Left forelimb (tissue), 1 donor: ENCODE measurements around the gene CFH.
"Not testable (repeated sequence)": the region's sequence is repeated elsewhere in the genome, so short reads cannot be mapped to it uniquely, and the experiment has no call there.

ENCODE experiments used
- DNase-seq: peaks from one replicate; pipeline ENCODE4 v3.0.0-alpha.2; 2018; ENCODE audit warnings: low spot score

CFH gene

DNA sequence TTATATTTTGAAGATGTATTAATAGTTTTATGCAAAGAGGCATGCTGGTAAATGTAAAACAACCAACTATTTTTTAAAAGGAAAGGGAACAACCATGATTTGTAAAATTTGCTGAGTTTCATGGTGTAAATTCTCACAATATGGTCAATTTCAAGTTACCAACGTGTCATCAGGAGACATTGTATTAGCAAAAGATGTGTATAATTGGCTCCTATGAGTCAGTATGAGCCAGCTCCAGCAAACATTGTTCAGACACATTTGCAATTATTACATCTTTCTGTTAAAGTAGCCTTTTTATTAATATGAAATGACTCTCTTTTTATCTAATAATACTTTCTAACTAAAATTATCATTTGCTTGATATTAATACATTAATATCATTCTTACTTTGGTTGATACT, 15.3 kb downstream of the CFH start:
- DNase-seq = no peak

DNA sequence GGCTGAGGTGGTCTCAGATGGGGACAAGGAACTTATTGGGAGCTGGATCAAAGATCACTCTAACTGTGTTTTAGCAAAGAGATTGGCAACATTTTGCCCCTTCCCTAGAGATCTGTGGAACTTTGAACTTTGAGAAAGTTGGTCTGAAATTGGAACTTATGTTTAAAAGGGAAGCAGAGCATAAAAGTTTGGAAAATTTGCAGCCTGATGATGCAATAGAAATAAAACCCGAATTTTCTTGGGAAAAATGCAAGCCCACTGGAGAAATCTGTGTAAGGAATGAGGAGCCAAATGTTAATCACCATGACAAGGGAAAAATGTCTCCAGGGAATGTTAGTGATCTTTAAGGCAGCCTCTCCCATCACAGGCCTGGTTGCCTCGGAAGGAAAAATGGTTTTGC, 17.2 kb downstream of the CFH start:
- DNase-seq = no peak

DNA sequence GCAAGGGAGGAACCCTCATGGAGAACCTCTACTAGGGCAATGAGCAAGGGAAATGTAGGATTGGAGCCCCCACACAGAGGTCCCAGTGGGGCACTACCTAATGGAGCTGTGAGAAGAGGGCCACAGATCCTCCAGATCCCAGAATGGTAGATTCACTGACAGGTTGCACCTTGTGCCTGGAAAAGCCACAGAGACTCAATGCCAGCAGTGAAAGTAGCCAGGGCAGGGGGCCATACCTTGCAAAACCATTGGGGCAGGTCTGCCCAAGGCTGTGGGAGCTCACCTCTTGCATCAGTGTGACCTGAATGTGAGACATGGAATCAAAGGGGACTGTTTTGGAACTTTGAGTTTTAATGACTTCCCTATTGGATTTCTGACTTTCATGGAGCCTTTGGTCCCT, 17.9 kb downstream of the CFH start:
- DNase-seq = no peak

DNA sequence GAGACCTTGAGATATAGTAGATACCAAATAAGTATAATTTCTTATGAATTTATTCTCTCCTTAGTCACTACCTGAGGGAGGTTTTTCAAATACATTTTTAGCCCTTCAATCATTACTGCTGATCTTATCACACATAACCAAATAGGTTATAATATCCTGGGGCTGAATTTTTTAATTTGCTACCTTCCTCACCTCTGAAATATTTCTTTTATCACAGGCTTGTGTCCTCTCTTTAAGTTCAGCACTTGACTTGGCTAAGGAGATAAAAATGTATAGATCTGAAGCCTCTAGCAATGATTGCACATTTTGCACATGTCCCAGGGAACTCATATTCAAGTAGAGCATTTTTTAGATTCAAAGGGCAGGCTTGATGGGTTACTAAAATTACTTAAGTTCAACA, 23.1 kb downstream of the CFH start:
- DNase-seq = no peak

DNA sequence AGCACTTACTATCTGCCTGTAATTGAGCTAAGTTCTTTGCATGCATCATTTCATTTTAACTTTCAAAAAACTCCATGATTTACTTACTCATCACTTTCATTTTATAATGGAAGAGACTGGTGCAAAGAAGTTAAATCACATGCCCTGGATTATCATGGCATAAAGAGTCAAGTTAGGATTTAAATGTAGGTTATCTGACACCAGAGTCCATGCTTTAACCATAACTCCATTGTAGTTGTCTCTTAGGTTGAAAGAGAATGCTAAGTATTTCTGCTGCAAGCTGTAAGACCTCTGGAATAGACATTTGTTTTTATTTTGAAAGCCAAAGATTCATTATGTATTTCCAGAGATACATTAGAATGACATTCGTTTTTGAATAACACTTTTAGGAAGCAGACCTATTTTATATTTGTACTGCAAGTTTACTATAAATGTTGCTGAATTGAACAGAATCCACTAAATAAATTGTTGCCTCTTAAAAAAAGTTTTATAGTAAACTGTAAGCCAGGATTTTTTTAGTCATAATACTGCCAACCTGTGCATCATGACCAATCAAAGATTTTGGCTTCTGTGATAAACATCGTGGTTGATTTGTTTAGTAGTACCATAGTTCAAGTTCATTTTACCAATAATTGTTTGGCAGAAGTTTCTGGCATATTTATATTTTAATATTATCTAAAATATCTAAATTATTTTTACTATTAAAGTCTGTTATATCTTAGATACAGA, 26.1 kb downstream of the CFH start:
- DNase-seq = no peak

DNA sequence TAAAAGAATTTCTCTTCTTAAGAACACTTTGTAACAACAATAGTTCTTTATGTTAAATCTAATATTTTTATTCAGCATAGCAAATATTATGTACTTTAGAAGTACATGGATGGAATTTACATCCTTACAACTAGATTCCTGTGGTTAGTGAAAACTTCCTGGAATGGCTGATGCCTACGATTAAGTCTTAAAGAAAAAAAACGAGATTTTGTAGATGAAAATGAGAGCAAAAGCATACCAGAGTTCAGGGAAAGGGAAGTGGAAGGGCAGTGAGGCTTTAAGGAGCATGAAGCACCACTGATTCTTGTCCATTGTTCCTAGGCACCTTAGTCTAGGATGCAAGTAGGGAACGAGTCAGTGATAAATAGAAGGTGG, 26.7 kb downstream of the CFH start:
- DNase-seq = no peak

DNA sequence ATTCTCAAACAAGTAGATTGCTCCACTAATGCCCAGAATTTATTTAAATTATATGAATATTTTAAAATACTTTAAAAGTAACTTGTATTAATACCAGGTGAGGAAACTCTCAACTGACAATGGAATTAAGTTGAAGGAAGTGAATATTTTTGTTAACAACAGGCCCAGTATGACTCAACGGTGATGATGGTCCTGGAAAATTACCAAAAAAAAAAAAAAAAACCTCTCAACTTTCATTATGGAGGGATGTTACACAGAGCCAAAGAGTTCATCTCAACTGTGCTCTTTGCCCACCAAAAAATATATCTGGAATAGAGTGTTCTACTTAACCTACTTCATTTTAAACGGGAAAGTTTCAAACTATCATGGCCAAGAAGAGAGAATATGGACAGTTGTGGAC, 28.3 kb downstream of the CFH start:
- no peak for DNase-seq

DNA sequence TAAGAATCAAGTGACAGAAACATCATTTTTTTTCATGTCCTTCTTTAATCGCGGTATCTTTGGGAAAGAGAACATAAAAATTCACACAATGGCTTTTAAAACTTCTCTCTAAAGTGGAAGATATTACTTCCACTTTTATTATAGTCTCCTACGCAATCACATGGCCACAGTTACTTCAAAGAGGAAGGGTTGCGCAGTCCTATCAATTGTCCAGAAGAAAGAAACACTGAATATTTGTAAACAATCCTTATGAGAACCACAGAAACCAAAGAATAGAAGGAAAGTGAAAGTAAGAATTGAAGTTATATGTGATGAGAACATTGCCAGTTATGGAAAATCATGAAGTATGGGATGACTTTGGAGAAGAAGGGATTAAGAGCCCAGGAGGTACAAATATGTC, 32.6 kb downstream of the CFH start:
- no peak for DNase-seq

DNA sequence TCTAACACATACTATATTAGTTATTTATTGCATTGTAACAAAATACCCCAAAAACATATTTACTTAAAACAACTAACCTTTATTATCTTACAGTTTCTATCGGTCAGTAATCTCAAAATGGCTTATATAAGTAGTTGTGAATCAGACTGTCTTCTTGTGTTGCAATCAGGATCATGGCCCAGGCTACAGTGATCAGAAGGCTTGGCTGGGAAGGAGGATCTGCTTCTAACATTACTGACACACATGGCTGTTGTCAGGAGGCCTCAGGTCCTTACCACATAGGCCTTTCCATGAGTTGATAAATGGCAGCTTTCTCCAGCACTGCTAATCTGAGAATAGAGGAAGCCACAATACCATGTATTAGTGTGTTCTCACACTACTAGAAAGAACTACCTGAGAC, 33.7 kb downstream of the CFH start:
- no peak for DNase-seq

DNA sequence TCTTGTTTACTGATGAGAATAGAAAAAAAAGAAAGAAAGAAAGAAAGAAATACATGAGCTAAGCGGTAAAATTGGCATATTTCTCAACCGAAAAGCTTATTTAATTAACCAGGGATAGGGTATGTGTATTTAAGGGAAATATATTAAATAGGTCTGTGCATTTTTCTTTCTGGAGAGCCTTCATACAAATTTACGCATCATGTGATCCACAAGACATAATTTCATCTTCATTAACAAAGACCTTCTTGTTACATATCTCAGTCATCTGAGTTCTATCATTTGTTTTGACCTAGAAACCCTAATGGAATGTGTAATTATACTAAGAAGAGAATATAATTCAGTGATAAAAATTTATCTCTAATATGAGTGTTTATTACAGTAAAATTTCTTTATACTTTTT, 37.2 kb downstream of the CFH start:
- no peak for DNase-seq

DNA sequence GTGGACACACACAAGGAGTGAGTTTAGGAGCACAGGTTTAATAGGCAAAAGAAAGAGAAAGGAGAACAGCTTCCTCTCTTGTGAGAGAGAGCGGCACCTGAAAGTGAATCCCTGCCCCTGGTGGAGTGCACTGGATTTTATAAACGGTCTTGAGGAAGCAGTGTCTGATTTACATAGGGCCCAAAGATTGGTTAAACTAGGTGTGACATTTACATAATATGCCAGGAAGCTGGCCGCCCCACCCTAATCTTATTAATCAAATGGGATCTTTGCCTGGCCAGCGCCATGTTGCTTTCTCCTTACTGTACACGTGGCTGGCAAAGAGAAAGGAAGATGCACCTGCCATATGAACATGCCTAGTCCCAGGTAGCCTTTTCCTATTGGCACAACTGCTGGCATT, 38.7 kb downstream of the CFH start:
- no peak for DNase-seq

DNA sequence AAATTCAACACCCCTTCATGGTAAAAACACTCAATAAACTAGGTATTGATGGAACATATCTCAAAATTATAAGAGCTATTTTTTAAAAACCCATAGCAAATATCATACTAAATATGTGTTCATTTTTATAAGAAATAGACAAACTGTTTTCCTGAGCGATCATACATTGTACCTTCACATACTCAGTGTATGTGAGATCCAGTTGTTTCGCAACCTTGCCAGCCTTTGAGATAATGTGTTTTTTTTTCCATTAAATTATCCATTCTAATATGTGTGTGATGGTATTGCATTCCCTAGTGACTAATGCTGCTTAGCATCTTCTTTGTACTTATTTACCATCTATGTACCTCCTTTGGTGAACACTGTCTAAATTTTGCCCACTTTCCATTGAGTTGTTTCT, 47.1 kb downstream of the CFH start:
- no peak for DNase-seq

DNA sequence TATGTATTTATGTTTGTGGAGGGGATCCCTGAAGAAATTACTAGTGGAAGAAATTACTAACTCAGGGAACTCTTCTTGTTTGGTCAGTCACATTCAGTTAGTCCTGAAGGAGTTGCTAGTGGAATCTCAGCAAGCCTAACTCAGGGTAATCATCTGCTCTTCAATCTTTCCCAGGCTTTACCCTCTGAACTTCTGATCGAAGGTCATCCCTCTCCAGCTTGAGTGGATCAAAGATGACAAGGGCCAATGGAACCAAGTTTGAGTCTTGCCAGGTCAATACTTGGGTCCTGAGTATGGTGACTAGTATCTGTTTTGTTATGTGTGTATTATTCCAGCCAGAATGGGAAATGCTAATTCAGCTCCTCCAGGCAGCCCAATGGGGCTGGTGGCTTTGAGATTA, 49.3 kb downstream of the CFH start:
- DNase-seq = no peak

DNA sequence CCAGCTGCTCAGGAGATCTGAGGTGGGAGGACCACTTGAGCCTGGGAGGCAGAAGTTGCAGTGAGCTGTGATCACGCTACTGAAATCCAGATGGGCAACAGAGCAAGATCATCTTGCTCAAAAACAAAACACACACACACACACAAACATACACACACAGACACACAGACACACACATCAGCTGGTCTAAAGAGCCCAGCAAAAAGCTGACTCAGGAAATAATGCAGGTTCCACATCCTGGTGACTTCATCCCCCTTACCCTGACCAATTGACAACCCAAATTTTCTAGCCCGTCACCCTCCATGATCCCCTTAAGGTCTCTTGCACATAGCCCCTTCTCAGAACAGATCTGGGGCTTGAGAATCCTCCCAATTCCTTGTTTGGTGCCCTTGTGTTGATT, 58.0 kb downstream of the CFH start:
- DNase-seq = not testable (repeated sequence)

DNA sequence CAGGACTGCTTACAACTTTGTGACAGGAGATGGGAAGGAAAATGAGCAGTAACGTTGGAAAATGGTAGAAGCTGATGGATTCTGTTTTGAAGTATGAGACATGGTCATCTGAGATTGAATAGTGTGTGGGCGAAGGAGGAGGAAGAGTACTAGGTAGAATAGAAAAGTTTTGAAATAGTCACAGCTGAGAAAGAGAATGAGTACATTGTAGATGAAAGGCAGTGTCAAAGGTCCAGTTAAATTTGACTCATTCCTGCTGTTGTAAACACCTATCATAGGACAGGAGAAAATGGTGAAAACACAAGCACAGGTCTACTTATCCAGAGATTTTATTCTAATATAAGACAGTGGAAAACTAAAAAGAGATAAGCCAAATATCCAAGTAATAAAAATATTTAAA, 66.0 kb downstream of the CFH start:
- no peak for DNase-seq

DNA sequence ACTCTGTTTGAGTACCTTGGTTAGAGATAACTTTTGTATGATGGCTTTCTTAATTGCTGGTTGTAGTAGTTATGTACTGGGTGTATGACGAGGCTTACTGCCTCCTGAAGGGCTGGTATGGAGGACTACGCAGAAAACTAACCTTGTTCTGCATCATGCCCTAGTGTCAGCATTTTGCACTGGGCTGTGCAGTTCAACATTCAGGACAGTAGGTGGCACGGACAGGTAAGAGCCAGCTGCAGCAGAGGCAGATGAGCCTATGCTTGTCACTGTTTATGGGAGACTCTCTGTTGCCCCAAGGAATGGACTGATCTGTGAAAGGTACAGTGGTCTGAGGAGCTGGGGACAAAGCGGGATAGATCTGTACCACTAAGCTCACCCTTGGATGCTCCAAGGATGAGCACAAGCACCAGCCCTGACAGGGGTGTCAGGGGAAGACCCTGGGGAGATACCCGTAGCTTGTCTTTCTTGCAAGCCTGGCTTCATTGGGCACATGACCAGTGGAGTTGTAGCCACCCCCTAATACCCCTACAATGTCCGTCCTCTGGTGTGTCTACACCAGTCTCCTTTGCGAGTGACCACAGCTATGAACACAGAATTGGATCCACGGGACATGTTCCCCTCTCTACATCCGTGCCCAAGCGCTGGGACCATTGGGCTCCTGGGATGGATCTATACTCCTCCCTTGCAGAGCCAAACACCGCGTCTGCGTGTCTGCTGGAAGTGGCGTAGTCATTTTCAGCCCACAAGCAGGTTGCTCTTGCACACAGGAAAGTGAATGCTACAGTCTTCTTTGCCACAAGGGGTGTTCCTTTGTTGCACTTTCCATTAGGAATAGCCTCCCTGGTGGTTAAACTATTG, 71.7 kb downstream of the CFH start:
- DNase-seq = no peak

DNA sequence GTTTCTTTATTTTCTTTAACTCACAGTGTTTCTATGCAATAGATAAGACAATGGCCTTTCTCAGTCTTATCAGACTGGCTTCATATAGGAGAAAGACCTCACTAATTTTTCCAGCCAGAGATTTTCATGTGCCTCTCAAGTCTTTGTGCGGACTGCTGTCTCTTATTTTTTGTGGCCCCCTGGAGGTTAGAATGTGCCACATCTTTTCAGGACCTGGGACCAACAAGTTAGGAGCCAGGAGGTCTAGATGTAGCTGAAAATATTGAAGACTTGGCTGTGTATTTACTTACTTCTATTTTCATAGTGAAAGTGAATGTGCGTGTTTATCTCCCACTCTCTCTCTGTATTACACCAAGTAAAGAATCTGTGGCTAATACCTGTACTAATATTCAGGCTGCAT, 80.7 kb downstream of the CFH start:
- no peak for DNase-seq

DNA sequence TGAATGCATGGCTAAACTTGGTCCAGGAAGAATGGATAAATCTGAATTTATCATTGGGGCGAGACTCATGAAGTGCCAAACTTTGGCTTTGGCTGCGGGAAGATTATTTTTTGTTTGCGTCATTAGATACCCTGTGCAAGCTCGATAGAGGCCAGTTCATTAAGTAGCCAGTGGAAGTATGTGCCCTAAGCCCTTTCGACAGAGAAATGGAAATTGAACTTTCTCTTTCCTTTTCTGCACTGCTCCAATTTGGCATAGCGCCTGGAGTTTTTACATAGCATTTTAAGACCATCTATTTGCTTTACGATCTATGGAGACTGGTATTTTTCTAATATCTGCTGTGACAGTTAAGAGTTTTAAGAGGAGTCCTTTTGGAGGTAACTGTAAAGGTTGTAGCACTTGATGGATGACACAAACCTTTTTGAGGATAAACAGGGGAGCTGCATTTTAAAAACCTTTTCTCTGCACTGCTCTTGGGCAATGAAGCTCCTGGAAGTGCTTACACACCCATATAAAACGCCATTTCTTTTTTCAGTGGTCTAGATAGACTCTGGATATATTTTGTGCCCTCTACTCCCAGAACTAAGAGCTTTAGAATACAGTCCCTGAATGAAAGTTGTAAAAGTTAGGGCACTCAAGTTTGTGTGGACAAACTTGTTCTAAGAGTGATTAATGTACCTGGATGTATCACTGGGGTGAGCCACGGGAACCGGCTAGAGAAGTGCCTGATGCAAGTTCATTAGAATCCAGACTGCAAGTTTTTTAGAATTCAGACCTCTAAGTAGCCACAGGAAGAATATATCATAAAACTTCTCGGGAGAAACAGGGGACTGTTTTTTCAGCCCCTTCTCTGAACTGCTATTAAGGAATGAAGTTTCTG, 81.5 kb downstream of the CFH start:
- no peak for DNase-seq

DNA sequence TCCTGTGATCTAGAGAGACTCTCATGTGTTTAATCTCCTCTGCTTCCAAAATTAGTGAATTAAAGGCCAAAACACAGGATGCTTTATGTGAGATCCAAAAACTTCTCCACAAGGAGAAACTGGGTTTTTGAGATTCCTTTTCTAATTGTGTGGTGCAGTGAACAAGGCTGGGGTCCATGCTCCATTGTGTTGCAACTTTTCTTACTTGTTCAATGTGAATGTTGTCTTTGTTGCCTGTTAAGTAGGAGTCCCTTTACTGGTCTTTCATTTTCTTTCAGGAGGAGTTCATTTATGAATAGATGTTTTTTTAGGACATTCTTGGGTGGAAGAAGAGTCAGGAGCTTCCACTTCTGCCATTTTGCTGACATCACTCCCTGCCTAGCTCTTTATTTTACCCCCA, 82.2 kb downstream of the CFH start:
- DNase-seq = no peak

DNA sequence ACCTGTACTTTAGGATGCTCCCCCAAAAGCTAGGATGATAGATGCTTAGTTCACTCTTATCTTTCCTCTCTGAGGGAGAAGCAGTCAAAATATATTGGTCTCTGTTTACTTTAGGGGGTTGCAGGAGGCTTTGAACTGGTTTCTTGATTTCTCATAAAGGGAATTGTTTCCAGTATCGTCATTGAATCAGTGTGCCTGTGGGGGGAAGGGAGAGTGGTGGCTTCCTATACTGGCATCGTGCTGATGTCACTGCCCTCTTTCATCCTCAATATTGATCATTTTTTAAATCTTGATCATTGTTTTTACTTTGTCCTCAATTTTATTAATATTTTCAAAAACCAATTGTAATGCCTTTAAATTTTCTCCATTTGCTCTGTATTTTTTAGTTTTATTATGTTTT, 82.6 kb downstream of the CFH start:
- DNase-seq = no peak

DNA sequence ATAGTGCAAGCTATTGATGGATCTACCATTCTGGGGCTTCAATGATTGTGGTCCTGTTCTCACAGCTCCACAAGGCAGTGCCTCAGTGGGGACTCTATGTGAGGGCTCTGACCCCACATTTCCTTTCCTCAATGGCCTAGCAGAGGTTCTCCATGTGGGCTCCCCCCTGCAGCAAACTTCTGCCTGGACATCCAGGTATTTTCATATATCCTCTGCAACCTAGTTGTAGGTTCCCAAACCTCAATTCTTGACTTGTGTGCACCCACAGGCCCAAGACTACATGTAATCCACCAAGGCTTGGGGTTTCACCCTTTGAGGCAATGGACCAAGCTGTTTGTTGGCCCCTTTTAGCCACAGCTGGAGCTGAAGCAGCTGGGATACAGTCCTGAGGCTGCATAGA, 86.9 kb downstream of the CFH start:
- DNase-seq = no peak

DNA sequence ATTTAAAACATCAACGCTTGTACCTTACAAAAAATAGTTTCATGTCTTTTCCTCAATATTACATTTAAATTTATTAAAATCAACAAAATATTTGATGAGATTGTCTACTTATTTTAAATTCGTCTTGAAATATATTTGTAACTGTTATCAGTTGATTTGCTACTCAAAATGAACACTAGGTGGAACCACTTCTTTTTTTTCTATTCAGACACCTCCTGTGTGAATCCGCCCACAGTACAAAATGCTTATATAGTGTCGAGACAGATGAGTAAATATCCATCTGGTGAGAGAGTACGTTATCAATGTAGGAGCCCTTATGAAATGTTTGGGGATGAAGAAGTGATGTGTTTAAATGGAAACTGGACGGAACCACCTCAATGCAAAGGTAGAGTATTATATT, 91.4 kb downstream of the CFH start:
- not testable (repeated sequence) for DNase-seq
